Neural progenitor cell (in vitro differentiated cells): ENCODE data around the gene LILRA1. TPM values are rescaled to one million over a fixed set of nuclear protein-coding genes. Genes with fewer than 3 reads are reported as not detected.

Experiments
- DNase-seq: peaks from one replicate; pipeline ENCODE4 v3.0.0-alpha.2; 2016; ENCODE audit warnings: low spot score
- H2AFZ ChIP-seq: fragments of 200-600 bp; sonication (generic); replicated peaks from 2 replicates; pipeline ENCODE4 v1.6.1; 2016; ENCODE audit warnings: antibody characterized with exemption
- H3F3A ChIP-seq: fragments of 200-600 bp; sonication (generic); 2 replicates; pipeline ENCODE4 v1.6.1; 2016; ENCODE audit warnings: antibody characterized with exemption, low read depth
- H3K27ac ChIP-seq: fragments of 200-600 bp; sonication (generic); 2 replicates; pipeline ENCODE4 v1.5.1; 2016; ENCODE audit warnings: mild to moderate bottlenecking
- H3K27me3 ChIP-seq: fragments of 200-600 bp; sonication (generic); 2 replicates; pipeline ENCODE4 v1.6.1; 2016; ENCODE audit warnings: mild to moderate bottlenecking, moderate library complexity
- H3K36me3 ChIP-seq: fragments of 200-600 bp; sonication (generic); 2 replicates; pipeline ENCODE4 v1.5.1; 2016
- H3K4me1 ChIP-seq: fragments of 200-600 bp; sonication (generic); 2 replicates; pipeline ENCODE4 v1.6.1; 2016; ENCODE audit warnings: mixed run types
- H3K4me2 ChIP-seq: fragments of 200-600 bp; sonication (generic); 2 replicates; pipeline ENCODE4 v1.6.1; 2016
- H3K4me3 ChIP-seq: fragments of 200-600 bp; sonication (generic); 2 replicates; pipeline ENCODE4 v1.5.1; 2016
- H3K79me2 ChIP-seq: fragments of 200-600 bp; sonication (generic); 2 replicates; pipeline ENCODE4 v1.6.1; 2016; ENCODE audit warnings: low read depth
- H3K9ac ChIP-seq: fragments of 200-600 bp; sonication (generic); 2 replicates; pipeline ENCODE4 v1.6.1; 2016
- H3K9me3 ChIP-seq: fragments of 200-600 bp; sonication (generic); 2 replicates; pipeline ENCODE4 v1.5.1; 2016; ENCODE audit warnings: low read depth
- H4K20me1 ChIP-seq: fragments of 200-600 bp; sonication (generic); 2 replicates; pipeline ENCODE4 v1.6.1; 2016; ENCODE audit warnings: low read depth
- H3K27ac Mint-ChIP-seq: 3 replicates; pipeline ENCODE4 v1.8.0; 2021; ENCODE audit warnings: mixed read lengths
- H3K27me3 Mint-ChIP-seq: 2 replicates; pipeline ENCODE4 v1.8.0; 2022; ENCODE audit warnings: low read depth, mild to moderate bottlenecking, inconsistent platforms, moderate library complexity, mixed read lengths; ENCODE audit not compliant: insufficient read depth
- H3K36me3 Mint-ChIP-seq: 3 replicates; pipeline ENCODE4 v1.8.0; 2021; ENCODE audit warnings: mixed read lengths
- H3K4me1 Mint-ChIP-seq: 3 replicates; pipeline ENCODE4 v1.8.0; 2021; ENCODE audit warnings: mixed read lengths
- H3K4me3 Mint-ChIP-seq: 3 replicates; pipeline ENCODE4 v1.8.0; 2021; ENCODE audit warnings: mild to moderate bottlenecking, moderate library complexity, mixed read lengths
- H3K9me3 Mint-ChIP-seq: 3 replicates; pipeline ENCODE4 v1.8.0; 2020; ENCODE audit warnings: mixed read lengths
- CTCF ChIP-seq: fragments of 200-600 bp; sonication (generic); IDR thresholded peaks from 2 replicates; pipeline ENCODE4 v1.5.1; 2017; ENCODE audit warnings: antibody characterized with exemption, mild to moderate bottlenecking
- EZH2 ChIP-seq: fragments of 200-600 bp; sonication (generic); IDR thresholded peaks from 2 replicates; pipeline ENCODE4 v1.6.1; 2017; ENCODE audit warnings: antibody characterized with exemption, mild to moderate bottlenecking, moderate library complexity
- EZH2phosphoT487 ChIP-seq: fragments of 200-600 bp; sonication (generic); IDR thresholded peaks from 2 replicates; pipeline ENCODE4 v1.6.1; 2017; ENCODE audit warnings: antibody characterized with exemption
- total RNA-seq: library from RNA; depleted of rRNA; stranded (reverse); fragments of >200 nt; gene quantifications from 2 replicates; pipeline ENCODE4 v1.2.3, GENCODE V29; 2015; ENCODE audit warnings: low replicate concordance

The LILRA1 gene
- total RNA-seq, 1 donor from 2014 or later, result not detected

- Histone ChIP-seq H3K27ac (no peak overlapping the region), H3K27me3 (no peaks in the 10 kb centered on the region), H3K79me2 (no peaks in the 10 kb centered on the region), H3K9me3 (peaks cover 32% of the 10 kb centered on the region), H3K36me3 (no peaks in the 10 kb centered on the region), H3K9ac (no peak overlapping the region), H4K20me1 (no peaks in the 10 kb centered on the region), H2AFZ (no peak overlapping the region), H3F3A (no peaks in the 10 kb centered on the region), H3K4me3 (no peak overlapping the region), H3K4me2 (no peak overlapping the region), H3K4me1 (no peaks in the 10 kb centered on the region)
- H3K4me3 Mint-ChIP-seq, result no peak overlapping the region
- H3K4me1 Mint-ChIP-seq, result no peaks in the 10 kb centered on the region
- no peaks in the 10 kb centered on the region for H3K36me3 Mint-ChIP-seq
- H3K9me3 Mint-ChIP-seq, result peaks cover 43% of the 10 kb centered on the region
- TF ChIP-seq EZH2 (no peak), EZH2phosphoT487 (no peak), CTCF (no peak)
- DNase-seq, result no peak
- H3K27me3 Mint-ChIP-seq, result no peaks in the 10 kb centered on the region
- no peak overlapping the region for H3K27ac Mint-ChIP-seq
Observed at GRCh38 chr19:54609356-54609791, 15.9 kb downstream of the LILRA1 start.

GRCh38 chr19:54612428-54612827 is 19.0 kb downstream of the LILRA1 start:
- Histone ChIP-seq H3K27me3 (no peaks in the 10 kb centered on the region), H2AFZ (no peak overlapping the region), H3K36me3 (no peaks in the 10 kb centered on the region), H3K27ac (no peak overlapping the region), H4K20me1 (no peaks in the 10 kb centered on the region), H3K9ac (no peak overlapping the region), H3K4me1 (no peaks in the 10 kb centered on the region), H3K9me3 (peaks cover 29% of the 10 kb centered on the region), H3F3A (no peaks in the 10 kb centered on the region), H3K79me2 (no peaks in the 10 kb centered on the region), H3K4me2 (no peak overlapping the region), H3K4me3 (no peak overlapping the region)
- no peaks in the 10 kb centered on the region for H3K4me1 Mint-ChIP-seq
- H3K4me3 Mint-ChIP-seq, result no peak overlapping the region
- H3K27ac Mint-ChIP-seq, result no peak overlapping the region
- no peak for DNase-seq
- H3K36me3 Mint-ChIP-seq, result no peaks in the 10 kb centered on the region
- H3K27me3 Mint-ChIP-seq, result peaks cover 3% of the 10 kb centered on the region
- peaks cover 46% of the 10 kb centered on the region for H3K9me3 Mint-ChIP-seq
- TF ChIP-seq EZH2phosphoT487, result no peak
- TF ChIP-seq CTCF, result no peak
- no peak for TF ChIP-seq EZH2

DNA sequence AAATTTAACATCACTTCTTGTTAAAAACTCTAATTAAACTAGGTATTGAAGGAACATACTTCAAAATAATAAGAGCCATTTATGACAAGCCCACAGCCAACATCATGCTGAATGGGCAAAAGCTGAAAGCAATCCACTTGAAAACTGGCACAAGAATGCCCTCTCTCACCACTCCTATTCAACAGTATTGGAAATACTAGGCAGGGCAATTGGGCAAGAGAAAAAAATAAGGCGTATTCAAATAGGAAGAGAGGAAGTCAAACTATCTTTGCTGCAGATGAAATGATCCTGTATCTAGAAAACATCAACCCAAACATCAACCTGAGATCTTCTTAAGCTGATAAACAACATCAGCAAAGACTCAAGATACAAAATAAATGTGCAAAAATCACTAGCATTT is 21.3 kb downstream of the LILRA1 start:
- H3K9me3 Mint-ChIP-seq, result peaks cover 36% of the 10 kb centered on the region
- TF ChIP-seq CTCF (no peak), EZH2phosphoT487 (no peak), EZH2 (no peak)
- H3K4me1 Mint-ChIP-seq, result no peaks in the 10 kb centered on the region

More for the DNA sequence above, 21.3 kb downstream of the LILRA1 start:
- Histone ChIP-seq H3F3A (no peaks in the 10 kb centered on the region), H3K9ac (no peak overlapping the region), H3K79me2 (no peaks in the 10 kb centered on the region), H3K27me3 (no peaks in the 10 kb centered on the region), H4K20me1 (no peaks in the 10 kb centered on the region), H3K27ac (no peak overlapping the region), H3K4me1 (no peaks in the 10 kb centered on the region), H2AFZ (no peak overlapping the region), H3K36me3 (peaks cover under 1% of the 10 kb centered on the region), H3K4me3 (no peak overlapping the region), H3K4me2 (no peak overlapping the region), H3K9me3 (peaks cover 47% of the 10 kb centered on the region)
- no peak overlapping the region for H3K27ac Mint-ChIP-seq
- peaks cover 3% of the 10 kb centered on the region for H3K27me3 Mint-ChIP-seq
- no peaks in the 10 kb centered on the region for H3K36me3 Mint-ChIP-seq
- no peak for DNase-seq
- no peak overlapping the region for H3K4me3 Mint-ChIP-seq
